KOPT-K1 (cell line): ENCODE data around the gene DCTN5.

Source experiments
- H3K27ac ChIP-seq: fragments of 200-600 bp; sonication (generic); 2 replicates; pipeline ENCODE4 v1.5.1; 2016; ENCODE audit warnings: antibody characterized with exemption, mild to moderate bottlenecking, low read depth, low read length; ENCODE audit not compliant: poor library complexity, severe bottlenecking
- H3K36me3 ChIP-seq: fragments of 200-600 bp; sonication (generic); 2 replicates; pipeline ENCODE4 v1.5.1; 2017; ENCODE audit warnings: antibody characterized with exemption, mild to moderate bottlenecking, low read length, moderate library complexity; ENCODE audit not compliant: insufficient read depth
- H3K9me3 ChIP-seq: fragments of 200-600 bp; sonication (generic); 2 replicates; pipeline ENCODE4 v1.5.1; 2017; ENCODE audit warnings: antibody characterized with exemption, low read length, mild to moderate bottlenecking; ENCODE audit not compliant: insufficient read depth, poor library complexity, severe bottlenecking

Gene DCTN5

DNA sequence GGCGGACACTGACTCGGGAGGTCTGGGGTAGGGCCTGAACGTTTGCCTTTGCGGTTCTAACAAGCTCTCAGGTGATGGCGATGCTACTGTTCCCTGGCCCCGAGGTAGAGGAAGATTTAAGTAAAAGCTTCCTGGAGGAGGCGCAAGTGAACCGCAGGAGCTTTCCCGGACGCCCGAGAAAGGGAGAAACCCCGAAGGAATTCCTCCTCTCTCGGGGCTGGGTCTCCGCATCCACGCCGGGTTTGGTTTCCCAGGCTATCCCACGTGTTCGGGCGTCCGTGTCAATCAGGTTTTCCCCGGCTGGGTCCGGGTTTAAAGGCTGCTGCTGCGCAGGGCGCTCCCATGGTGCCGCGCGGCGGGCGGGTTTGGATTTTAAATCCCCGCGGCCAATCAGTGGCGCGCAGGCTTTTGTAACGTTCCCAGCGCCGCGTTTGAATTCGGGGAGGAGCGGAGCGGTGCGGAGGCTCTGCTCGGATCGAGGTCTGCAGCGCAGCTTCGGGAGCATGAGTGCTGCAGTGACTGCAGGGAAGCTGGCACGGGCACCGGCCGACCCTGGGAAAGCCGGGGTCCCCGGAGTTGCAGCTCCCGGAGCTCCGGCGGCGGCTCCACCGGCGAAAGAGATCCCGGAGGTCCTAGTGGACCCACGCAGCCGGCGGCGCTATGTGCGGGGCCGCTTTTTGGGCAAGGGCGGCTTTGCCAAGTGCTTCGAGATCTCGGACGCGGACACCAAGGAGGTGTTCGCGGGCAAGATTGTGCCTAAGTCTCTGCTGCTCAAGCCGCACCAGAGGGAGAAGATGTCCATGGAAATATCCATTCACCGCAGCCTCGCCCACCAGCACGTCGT, 37.4 kb downstream of the DCTN5 start, which contains the start of gene PLK1:
Gene PLK1 (plus strand): TSS at position 460 of the 844 bp plus-strand sequence. CDS start 44 bp downstream, at position 504.
- Histone ChIP-seq H3K36me3 (peaks cover 64% of the 10 kb centered on the region), H3K27ac (peak within 1 kb of the TSS; percentile 90), H3K9me3 (no peaks in the 10 kb centered on the region)

- Histone ChIP-seq H3K27ac (peak overlapping the region; percentile 90), H3K9me3 (no peaks in the 10 kb centered on the region), H3K36me3 (peaks cover 64% of the 10 kb centered on the region)
Observed at GRCh38 chr16:23679274-23679985, 38.2 kb downstream of the DCTN5 start.

DNA sequence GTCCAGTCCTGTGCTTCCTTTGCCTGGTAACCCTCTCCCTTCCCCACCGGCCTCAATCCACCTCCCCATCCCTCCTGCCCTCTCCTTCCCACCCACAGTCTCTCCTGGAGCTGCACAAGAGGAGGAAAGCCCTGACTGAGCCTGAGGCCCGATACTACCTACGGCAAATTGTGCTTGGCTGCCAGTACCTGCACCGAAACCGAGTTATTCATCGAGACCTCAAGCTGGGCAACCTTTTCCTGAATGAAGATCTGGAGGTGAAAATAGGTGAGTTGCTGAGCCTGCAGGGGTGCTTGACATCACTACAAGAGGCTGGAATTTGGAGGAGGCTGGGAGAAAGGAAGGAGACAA, 38.7 kb downstream of the DCTN5 start:
- Histone ChIP-seq H3K27ac (peak overlapping the region; percentile 90), H3K36me3 (peaks cover 64% of the 10 kb centered on the region)

GRCh38 chr16:23682181-23682580, 40.9 kb downstream of the DCTN5 start:
- Histone ChIP-seq H3K9me3 (no peaks in the 10 kb centered on the region), H3K27ac (no peak overlapping the region), H3K36me3 (peaks cover 76% of the 10 kb centered on the region)

More for the DNA sequence above, 38.7 kb downstream of the DCTN5 start:
- H3K9me3 ChIP-seq = no peaks in the 10 kb centered on the region

DNA sequence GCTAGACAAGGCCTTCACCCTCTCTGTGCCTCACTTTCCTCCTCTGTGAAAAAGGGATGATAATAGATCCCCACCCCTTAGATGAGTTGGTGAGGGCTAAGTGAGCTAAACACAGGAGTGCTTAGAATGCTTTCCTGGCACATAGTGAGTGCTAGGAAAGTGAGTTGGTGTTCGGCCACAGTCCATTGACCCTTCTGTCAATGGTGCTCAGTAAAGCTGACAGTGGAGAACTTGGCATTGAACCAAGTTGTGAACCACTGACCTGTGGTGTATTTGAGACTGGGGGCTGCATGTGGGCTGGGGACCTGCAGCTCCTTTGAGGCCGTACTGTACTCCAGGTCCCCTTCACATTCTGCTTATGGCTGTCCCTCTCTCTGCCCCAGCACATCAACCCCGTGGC, 42.2 kb downstream of the DCTN5 start:
- no peaks in the 10 kb centered on the region for H3K9me3 ChIP-seq
- no peak overlapping the region for H3K27ac ChIP-seq
- peaks cover 89% of the 10 kb centered on the region for H3K36me3 ChIP-seq

DNA sequence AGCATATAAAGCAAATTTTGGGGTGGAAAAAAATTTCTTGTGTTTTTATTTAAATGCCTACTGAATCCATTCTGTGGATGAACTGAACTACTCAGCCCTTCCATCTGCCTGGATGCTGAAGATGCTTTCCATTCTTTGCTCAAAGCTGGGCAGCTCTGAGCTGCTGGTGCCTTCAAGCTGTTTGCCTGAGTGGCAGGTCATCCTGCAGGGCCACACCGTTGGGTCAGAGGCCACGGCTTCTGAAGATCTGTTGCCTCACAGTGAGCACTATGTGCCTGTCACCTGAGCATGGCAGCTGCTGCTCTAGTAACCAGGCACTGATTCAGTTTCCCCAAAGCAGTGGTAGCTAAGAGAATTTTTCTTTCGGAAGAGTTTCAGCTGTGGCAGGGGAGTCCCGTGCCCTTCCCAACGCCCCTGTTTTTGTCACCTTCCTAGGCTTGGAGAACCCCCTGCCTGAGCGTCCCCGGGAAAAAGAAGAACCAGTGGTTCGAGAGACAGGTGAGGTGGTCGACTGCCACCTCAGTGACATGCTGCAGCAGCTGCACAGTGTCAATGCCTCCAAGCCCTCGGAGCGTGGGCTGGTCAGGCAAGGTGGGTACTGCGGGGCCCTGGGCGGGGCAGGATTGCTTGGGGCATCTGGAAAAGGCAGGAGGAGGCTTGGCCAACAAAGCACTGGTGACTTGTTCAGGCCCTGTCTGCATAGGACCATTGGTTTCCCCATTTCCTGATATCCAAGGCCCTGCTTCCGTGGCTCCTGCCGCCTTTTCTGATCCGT, 46.0 kb downstream of the DCTN5 start:
- no peak overlapping the region for H3K27ac ChIP-seq
- H3K9me3 ChIP-seq = no peaks in the 10 kb centered on the region
- H3K36me3 ChIP-seq = peaks cover 100% of the 10 kb centered on the region

DNA sequence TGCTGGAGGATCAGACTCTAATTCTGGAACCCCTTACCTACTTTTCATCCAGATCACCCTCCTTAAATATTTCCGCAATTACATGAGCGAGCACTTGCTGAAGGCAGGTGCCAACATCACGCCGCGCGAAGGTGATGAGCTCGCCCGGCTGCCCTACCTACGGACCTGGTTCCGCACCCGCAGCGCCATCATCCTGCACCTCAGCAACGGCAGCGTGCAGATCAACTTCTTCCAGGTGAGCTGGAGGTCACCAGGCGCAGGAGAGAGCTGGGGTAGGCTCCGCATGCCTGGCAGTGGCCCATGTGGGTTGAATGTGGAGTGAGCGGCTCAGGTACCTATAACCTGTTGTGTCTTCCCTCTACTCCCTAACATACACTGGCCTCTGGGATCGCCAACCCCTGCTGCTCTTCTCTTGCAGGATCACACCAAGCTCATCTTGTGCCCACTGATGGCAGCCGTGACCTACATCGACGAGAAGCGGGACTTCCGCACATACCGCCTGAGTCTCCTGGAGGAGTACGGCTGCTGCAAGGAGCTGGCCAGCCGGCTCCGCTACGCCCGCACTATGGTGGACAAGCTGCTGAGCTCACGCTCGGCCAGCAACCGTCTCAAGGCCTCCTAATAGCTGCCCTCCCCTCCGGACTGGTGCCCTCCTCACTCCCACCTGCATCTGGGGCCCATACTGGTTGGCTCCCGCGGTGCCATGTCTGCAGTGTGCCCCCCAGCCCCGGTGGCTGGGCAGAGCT, 48.3 kb downstream of the DCTN5 start:
- H3K9me3 ChIP-seq = no peaks in the 10 kb centered on the region
- peaks cover 81% of the 10 kb centered on the region for H3K36me3 ChIP-seq
- H3K27ac ChIP-seq = no peak overlapping the region

GRCh38 chr16:23690771-23691482, 49.7 kb downstream of the DCTN5 start:
- Histone ChIP-seq H3K27ac (no peak overlapping the region), H3K9me3 (no peaks in the 10 kb centered on the region), H3K36me3 (peaks cover 68% of the 10 kb centered on the region)

- Histone ChIP-seq H3K36me3 (peaks cover 61% of the 10 kb centered on the region), H3K9me3 (no peaks in the 10 kb centered on the region), H3K27ac (no peak overlapping the region)
Observed at GRCh38 chr16:23691483-23692189, 50.4 kb downstream of the DCTN5 start.

- H3K9me3 ChIP-seq = no peaks in the 10 kb centered on the region
- H3K36me3 ChIP-seq = peaks cover 54% of the 10 kb centered on the region
- H3K27ac ChIP-seq = no peak overlapping the region
Observed at GRCh38 chr16:23692190-23692837, 51.0 kb downstream of the DCTN5 start.

- no peaks in the 10 kb centered on the region for H3K9me3 ChIP-seq
- peaks cover 35% of the 10 kb centered on the region for H3K36me3 ChIP-seq
- no peak overlapping the region for H3K27ac ChIP-seq
Observed at GRCh38 chr16:23694265-23694643, 53.0 kb downstream of the DCTN5 start.

DNA sequence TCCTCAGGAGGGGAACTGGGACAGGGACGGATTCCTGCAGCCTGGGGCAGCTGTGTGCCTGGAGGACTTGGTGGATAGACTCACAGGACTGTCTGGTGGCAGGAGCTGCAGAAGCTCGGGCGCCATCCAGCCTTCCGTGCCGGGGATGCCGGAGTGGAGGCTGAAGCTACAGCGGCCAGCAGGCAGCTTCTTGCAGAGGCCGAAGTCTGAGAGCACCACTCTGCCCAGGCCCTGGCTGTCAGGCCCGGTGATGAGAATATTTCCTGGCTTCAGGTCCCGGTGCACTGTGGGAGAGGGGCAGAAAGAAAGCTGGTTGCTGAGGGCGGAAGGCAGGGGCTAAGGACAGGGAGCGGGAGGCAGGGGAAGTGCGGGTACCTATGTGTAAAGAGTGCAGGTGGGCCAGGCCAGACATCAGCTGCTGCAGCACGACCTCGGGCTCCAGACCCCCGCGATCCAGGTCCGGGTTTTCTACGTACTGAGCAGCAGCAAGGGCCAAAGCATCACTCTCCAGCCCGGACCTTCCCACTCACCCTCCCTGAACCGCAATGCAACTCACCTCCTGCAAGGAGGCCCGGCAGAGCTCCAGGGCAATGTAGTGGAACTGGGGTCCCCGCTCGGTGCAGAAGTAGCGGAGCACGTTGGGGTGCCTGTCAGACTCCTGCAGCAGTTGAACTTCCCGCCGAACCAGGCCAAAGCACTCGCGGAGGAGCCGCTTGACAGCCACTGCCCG, 53.5 kb downstream of the DCTN5 start:
- no peaks in the 10 kb centered on the region for H3K9me3 ChIP-seq
- H3K36me3 ChIP-seq = peaks cover 29% of the 10 kb centered on the region
- H3K27ac ChIP-seq = no peak overlapping the region

DNA sequence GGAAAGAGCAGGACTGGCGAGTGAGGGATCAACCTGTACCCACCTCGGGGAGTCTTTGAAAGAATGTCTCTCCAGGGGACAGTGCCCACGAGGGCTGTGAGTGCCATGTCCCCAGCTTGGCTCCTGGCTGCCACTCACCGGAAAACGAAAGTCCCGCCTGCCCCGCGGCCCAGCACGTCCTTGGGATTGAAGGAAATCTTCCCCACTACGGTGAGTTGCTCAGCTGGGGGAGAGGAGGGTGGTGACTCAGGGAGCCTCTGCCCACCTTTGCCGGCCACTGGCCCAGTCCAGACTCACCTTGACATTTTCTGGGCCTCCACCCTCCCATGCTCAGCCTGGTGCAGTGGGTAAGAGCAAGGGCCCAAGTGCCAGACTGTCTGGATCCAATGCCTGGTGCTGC, 54.5 kb downstream of the DCTN5 start:
- peaks cover 20% of the 10 kb centered on the region for H3K36me3 ChIP-seq
- H3K27ac ChIP-seq = no peak overlapping the region
- no peaks in the 10 kb centered on the region for H3K9me3 ChIP-seq
